ENCODE results near the gene PRTFDC1. TPM values are rescaled to one million over a fixed set of nuclear protein-coding genes. Genes with fewer than 3 reads are reported as not detected.
A peak's percentile ranks its signal among the peaks of the same experiment; 100 is the strongest.

PRTFDC1 gene
- total RNA-seq, 5 donors from 2014 or later (not counting 1 experiment from before 2014, with no cell fraction given): 0.43 to 1.5 (median 0.76) TPM

DNA sequence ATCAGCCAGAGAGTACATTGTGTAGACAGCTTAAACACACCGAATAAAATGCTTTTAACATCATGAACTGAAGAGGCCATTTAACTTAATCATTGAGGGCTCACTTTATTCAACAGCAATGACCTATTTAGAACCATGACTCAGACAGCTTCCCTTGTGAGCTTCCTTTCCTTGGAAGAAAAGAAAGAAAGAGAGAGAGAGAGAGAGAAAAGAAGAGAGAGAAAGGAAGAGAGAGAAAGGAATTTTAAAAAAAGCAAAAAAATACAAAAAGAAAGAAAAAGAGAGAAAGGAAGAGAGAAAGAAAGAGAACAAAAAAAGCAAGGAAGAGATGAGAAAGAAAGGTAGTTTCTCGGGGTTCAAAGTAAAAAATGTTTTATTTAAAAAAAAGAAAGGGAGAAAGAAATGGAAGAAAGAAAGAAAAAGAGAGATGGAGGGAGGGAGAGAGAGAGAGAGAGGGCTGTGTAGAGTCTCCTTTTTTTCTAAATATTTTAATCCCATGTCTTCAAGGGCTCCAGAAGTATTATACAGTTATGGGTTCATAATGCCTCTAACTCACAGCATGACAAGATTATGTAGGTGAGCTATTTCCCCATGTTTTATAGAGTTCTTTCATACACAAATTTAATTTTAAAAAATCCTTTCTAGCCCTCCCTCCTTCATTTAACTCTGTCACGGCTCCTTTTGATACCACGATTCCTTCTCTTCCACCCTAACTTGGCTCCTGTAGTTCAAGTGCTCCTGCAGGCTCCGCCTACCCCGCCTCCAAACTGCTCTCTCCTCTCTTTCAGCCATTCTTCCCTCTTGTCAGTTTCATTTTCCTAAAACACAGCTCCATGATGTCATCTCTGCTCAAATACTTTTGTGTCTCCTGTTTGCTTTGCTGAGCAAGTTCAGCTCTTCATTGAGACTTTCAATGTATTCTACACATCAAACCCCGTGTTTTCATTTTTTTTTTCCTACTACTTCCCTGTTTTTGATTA is 85.5 kb downstream of the PRTFDC1 start:
- WGBS (ENCODE audit: insufficient coverage): 84% methylated on average over 5 of the region's 7 CpGs
- POLR2A ChIA-PET: no interaction called here
- CTCF ChIA-PET: interaction anchor here (0.6 kb wide), 2 partner anchors 174 to 221 kb away, joined by 3 to 8 read pairs; no protein-coding TSS in a partner anchor
- H3K36me3 Mint-ChIP-seq: no peaks in the 10 kb centered on the region
- no peak overlapping the region for H3K27ac Mint-ChIP-seq
- H3K9me3 Mint-ChIP-seq: peaks cover 0 to 3% (median 0%) of the 10 kb centered on the region in 3 donors
- peaks cover 29 to 34% (median 33%) of the 10 kb centered on the region in 3 donors for H3K4me1 Mint-ChIP-seq
- Histone ChIP-seq H3K4me3 (ENCODE audit: control insufficient read depth in 1 of 2, extremely low read depth in 1 of 2, low read length in 1 of 2) (no peak overlapping the region), H3K9me3 (no peaks in the 10 kb centered on the region), H3K27me3 (replicated peaks in 1 of 2; ENCODE audit: control insufficient read depth in 2 of 2, extremely low read depth in 1 of 2, insufficient read depth in 2 of 2, low read length in 1 of 2) (no peaks in the 10 kb centered on the region), H3K27ac (ENCODE audit: low read length) (no peak overlapping the region), H3K4me1 (ENCODE audit: control insufficient read depth in 1 of 2, extremely low read depth in 1 of 2, insufficient read depth in 2 of 2, low read length in 2 of 2) (peaks cover 0 to 8% of the 10 kb centered on the region in 2 experiments), H3K36me3 (ENCODE audit: control insufficient read depth in 2 of 2, extremely low read depth in 1 of 2, insufficient read depth in 1 of 2, low read length in 1 of 2) (no peaks in the 10 kb centered on the region)
- H3K27me3 Mint-ChIP-seq: no peaks in the 10 kb centered on the region
- ATAC-seq (replicated peaks in 1 of 4): no peak
- no peak for DNase-seq
- no peak overlapping the region for H3K4me3 Mint-ChIP-seq

DNA sequence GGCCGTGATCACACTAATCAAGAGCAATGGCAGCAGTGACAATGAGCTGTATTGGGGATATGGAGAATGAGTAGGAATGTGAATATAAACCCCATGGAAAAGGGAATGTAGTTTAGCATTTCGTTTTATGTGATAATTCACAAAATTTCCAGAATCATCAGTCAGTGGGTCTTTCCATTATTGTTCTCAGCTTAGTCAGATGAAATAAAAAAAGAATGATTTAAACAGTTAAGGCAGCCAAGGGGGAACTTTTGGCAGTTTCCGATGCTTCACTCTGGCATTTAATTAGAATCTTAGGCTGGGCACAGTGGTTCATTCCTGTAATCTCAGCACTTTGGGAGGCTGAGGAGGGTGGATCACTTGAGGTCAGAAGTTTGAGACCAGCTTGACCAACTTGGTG is 86.6 kb downstream of the PRTFDC1 start:
- no peak overlapping the region for H3K4me3 ChIP-seq (ENCODE audit: control insufficient read depth in 1 of 2, extremely low read depth in 1 of 2, low read length in 1 of 2)
- Mint-ChIP-seq H3K27me3 (no peaks in the 10 kb centered on the region), H3K27ac (no peak overlapping the region), H3K4me1 (peaks cover 29 to 34% (median 33%) of the 10 kb centered on the region in 3 donors), H3K36me3 (no peaks in the 10 kb centered on the region), H3K4me3 (peak overlapping the region in 1 of 3 donors; percentile 5), H3K9me3 (peaks cover 0 to 3% (median 0%) of the 10 kb centered on the region in 3 donors)
- no peak overlapping the region for H3K27ac ChIP-seq (ENCODE audit: low read length)
- DNase-seq (no peak), ATAC-seq (replicated peaks in 1 of 4) (no peak)
- ChIA-PET CTCF (no interaction called here), POLR2A (no interaction called here)
- no peaks in the 10 kb centered on the region for H3K9me3 ChIP-seq
- H3K27me3 ChIP-seq (replicated peaks in 1 of 2; ENCODE audit: control insufficient read depth in 2 of 2, extremely low read depth in 1 of 2, insufficient read depth in 2 of 2, low read length in 1 of 2): no peaks in the 10 kb centered on the region
- H3K4me1 ChIP-seq (ENCODE audit: control insufficient read depth in 1 of 2, extremely low read depth in 1 of 2, insufficient read depth in 2 of 2, low read length in 2 of 2): peaks cover 0 to 8% of the 10 kb centered on the region in 2 experiments
- 100% methylated on average over 1 of the region's 3 CpGs for WGBS (ENCODE audit: insufficient coverage)
- no peaks in the 10 kb centered on the region for H3K36me3 ChIP-seq (ENCODE audit: control insufficient read depth in 2 of 2, extremely low read depth in 1 of 2, insufficient read depth in 1 of 2, low read length in 1 of 2)

DNA sequence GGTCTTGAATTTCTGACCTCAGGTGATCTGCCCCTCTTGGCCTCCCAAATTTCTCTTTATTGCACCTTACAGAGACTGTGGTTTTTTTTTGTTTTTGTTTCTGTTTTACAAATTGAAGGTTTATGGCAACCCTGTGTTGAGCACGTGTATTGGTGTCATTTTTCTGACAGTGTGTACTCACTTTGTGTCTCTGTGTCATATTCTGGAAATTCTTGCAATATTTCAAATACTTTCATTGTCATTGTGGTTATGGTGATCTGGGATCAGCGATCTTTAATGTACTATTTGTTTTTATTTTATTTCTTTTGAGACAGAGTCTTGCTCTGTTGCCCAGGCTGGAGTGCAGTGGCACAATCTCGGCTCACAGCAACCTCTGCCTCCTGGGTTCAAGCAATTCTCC is 89.8 kb downstream of the PRTFDC1 start:
- Mint-ChIP-seq H3K27me3 (no peaks in the 10 kb centered on the region), H3K4me1 (peaks cover 22 to 28% (median 28%) of the 10 kb centered on the region in 3 donors), H3K27ac (no peak overlapping the region), H3K36me3 (no peaks in the 10 kb centered on the region), H3K4me3 (no peak overlapping the region), H3K9me3 (peaks cover 0 to 3% (median 0%) of the 10 kb centered on the region in 3 donors)
- ChIA-PET CTCF (no interaction called here), POLR2A (no interaction called here)
- peaks cover 0 to 2% of the 10 kb centered on the region in 2 experiments for H3K4me1 ChIP-seq (ENCODE audit: control insufficient read depth in 1 of 2, extremely low read depth in 1 of 2, insufficient read depth in 2 of 2, low read length in 2 of 2)
- H3K27me3 ChIP-seq (replicated peaks in 1 of 2; ENCODE audit: control insufficient read depth in 2 of 2, extremely low read depth in 1 of 2, insufficient read depth in 2 of 2, low read length in 1 of 2): no peaks in the 10 kb centered on the region
- WGBS (ENCODE audit: insufficient coverage): 100% methylated on average over 1 of the region's 3 CpGs
- H3K27ac ChIP-seq (ENCODE audit: low read length): no peak overlapping the region
- ATAC-seq (replicated peaks in 1 of 4) (no peak), DNase-seq (no peak)
- no peaks in the 10 kb centered on the region for H3K9me3 ChIP-seq
- no peaks in the 10 kb centered on the region for H3K36me3 ChIP-seq (ENCODE audit: control insufficient read depth in 2 of 2, extremely low read depth in 1 of 2, insufficient read depth in 1 of 2, low read length in 1 of 2)
- H3K4me3 ChIP-seq (ENCODE audit: control insufficient read depth in 1 of 2, extremely low read depth in 1 of 2, low read length in 1 of 2): no peak overlapping the region

DNA sequence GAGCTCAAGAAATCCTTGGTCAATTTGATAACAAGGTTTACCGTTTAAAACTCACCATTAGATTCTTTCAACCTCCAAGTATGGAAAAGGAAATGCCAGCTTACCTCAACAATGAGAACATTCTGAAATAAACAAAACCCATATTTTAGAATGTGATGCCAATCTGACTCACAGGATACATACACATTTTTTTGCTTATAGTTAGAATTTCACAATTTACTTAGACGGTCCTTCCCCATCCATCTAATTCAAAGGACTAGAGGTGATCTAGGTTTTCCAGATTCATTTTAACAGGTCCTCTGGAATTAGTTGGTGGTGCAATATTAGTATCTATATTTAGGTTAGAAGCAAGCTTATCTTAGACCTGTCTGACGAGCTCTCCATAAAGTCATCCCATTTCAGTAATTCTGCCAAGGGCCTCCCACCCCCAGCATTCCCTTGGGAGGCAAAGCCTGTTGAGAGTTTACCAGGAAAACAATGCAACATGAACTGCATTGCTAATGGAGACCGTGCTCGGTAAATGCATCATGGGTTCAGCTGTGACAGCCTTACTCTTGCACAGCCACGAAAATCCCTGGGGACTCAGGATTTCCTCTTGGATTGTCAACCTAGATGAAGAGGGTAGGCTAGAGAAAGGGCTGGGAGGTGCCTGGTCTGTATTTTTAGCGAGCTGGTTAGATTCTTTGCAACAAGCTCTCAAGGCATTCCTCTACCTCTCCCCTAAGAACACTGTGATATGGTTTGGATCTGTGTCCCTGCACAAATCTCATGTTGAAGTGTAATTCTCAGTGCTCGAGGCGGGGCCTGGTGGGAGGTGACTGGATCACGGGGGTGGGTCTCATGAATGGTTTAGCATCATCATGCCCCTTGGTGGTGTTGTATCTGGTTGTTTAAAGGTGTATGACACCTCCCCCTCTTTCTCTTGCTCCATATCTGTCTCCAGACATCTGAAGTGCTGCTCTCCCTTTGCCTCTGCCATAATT is 93.8 kb downstream of the PRTFDC1 start:
- H3K4me3 ChIP-seq (ENCODE audit: control insufficient read depth in 1 of 2, extremely low read depth in 1 of 2, low read length in 1 of 2): no peak overlapping the region
- Mint-ChIP-seq H3K4me1 (peaks cover 2 to 3% (median 3%) of the 10 kb centered on the region in 3 donors), H3K27me3 (no peaks in the 10 kb centered on the region), H3K4me3 (no peak overlapping the region), H3K9me3 (peaks cover 0 to 3% (median 0%) of the 10 kb centered on the region in 3 donors), H3K27ac (no peak overlapping the region), H3K36me3 (no peaks in the 10 kb centered on the region)
- no peak overlapping the region for H3K27ac ChIP-seq (ENCODE audit: low read length)
- DNase-seq (no peak), ATAC-seq (replicated peaks in 1 of 4) (no peak)
- no peaks in the 10 kb centered on the region for H3K9me3 ChIP-seq
- no peaks in the 10 kb centered on the region for H3K4me1 ChIP-seq (ENCODE audit: control insufficient read depth in 1 of 2, extremely low read depth in 1 of 2, insufficient read depth in 2 of 2, low read length in 2 of 2)
- WGBS (ENCODE audit: insufficient coverage): 100% methylated on average over 2 of the region's 10 CpGs
- CTCF ChIA-PET: interaction anchor here in 1 of 2 donors (0.6 kb wide), 1 partner anchor 56 kb away, joined by 5 read pairs; no protein-coding TSS in a partner anchor
- POLR2A ChIA-PET: interaction anchor here in 1 of 2 donors (0.6 kb wide), 1 partner anchor 30 kb away, joined by 3 read pairs; no protein-coding TSS in a partner anchor
- no peaks in the 10 kb centered on the region for H3K27me3 ChIP-seq (replicated peaks in 1 of 2; ENCODE audit: control insufficient read depth in 2 of 2, extremely low read depth in 1 of 2, insufficient read depth in 2 of 2, low read length in 1 of 2)
- H3K36me3 ChIP-seq (ENCODE audit: control insufficient read depth in 2 of 2, extremely low read depth in 1 of 2, insufficient read depth in 1 of 2, low read length in 1 of 2): no peaks in the 10 kb centered on the region

DNA sequence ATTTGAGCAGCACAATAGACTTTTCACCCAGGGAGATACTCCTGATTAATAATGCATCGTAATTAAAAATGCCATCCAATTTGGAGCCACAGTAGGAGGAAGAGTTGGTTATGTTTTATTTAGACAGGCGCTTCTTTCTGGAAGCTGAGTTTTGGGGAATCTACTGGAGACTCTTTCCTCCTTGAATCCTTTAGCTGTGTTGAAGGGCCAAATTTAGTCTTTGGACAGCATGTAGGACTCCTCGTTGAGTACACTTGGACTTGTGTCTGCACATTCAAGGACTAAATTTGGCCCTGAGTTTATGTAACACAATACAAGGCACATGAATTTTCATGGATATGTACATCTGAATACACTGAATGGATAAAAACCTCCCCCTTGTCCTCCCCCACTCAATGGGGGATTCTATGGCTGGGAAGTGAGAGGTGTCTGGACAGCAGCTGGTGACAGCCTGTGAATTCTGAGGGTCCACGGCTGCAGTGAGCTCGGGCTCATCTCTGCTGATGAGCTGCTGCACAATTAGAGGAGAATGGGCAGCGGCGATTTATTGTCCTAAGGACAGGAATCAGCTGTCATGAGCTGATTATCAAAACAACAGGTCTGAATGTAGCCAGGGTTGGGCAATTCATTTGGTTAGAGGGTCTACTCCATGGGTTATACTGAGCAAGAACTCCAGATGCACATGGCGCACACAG is 95.2 kb downstream of the PRTFDC1 start:
- ChIA-PET CTCF (interaction anchor here (0.6 kb wide), 2 partner anchors 72 to 1372 kb away, joined by 3 to 4 read pairs; no protein-coding TSS in a partner anchor), POLR2A (no interaction called here)
- no peaks in the 10 kb centered on the region for H3K9me3 ChIP-seq
- no peaks in the 10 kb centered on the region for H3K27me3 ChIP-seq (replicated peaks in 1 of 2; ENCODE audit: control insufficient read depth in 2 of 2, extremely low read depth in 1 of 2, insufficient read depth in 2 of 2, low read length in 1 of 2)
- no peaks in the 10 kb centered on the region for H3K4me1 Mint-ChIP-seq
- H3K36me3 Mint-ChIP-seq: no peaks in the 10 kb centered on the region
- DNase-seq (no peak), ATAC-seq (replicated peaks in 1 of 4) (no peak)
- H3K4me1 ChIP-seq (ENCODE audit: control insufficient read depth in 1 of 2, extremely low read depth in 1 of 2, insufficient read depth in 2 of 2, low read length in 2 of 2): no peaks in the 10 kb centered on the region
- no peak overlapping the region for H3K4me3 ChIP-seq (ENCODE audit: control insufficient read depth in 1 of 2, extremely low read depth in 1 of 2, low read length in 1 of 2)
- no peak overlapping the region for H3K27ac ChIP-seq (ENCODE audit: low read length)
- H3K9me3 Mint-ChIP-seq: no peaks in the 10 kb centered on the region
- no peak overlapping the region for H3K4me3 Mint-ChIP-seq
- H3K27ac Mint-ChIP-seq: no peak overlapping the region
- 100% methylated on average over 4 of the region's 8 CpGs for WGBS (ENCODE audit: insufficient coverage)
- no peaks in the 10 kb centered on the region for H3K27me3 Mint-ChIP-seq
- no peaks in the 10 kb centered on the region for H3K36me3 ChIP-seq (ENCODE audit: control insufficient read depth in 2 of 2, extremely low read depth in 1 of 2, insufficient read depth in 1 of 2, low read length in 1 of 2)
